HepG2 (cell line): ENCODE data around the gene MED23. TPM values are rescaled to one million over a fixed set of nuclear protein-coding genes. Genes with fewer than 3 reads are reported as not detected.

Experiments
- ATAC-seq: fragments of 200-7000 bp; cut with Tn5 transposase; 3 replicates; pipeline ENCODE4 v1.9.1; 2020; ENCODE audit warnings: mild to moderate bottlenecking, moderate library complexity
- BruUV-seq: library from RNA; stranded (reverse); fragments of 400-500 nt; replicated peaks from 2 replicates; lab custom pipeline; 2021; lab: Mats Ljungman, UMichigan
- CTCF ChIA-PET: fragments of 300-600 bp; formaldehyde crosslinking; extraction: SDS; loops from one replicate; lab custom pipeline; 2021; ENCODE audit warnings: low total read pairs, inconsistent platforms, low intra/inter-chr PET ratio; lab: Yijun Ruan, JAX
- POLR2A ChIA-PET: fragments of 350-600 bp; sonication (Branson Sonifier 250); formaldehyde crosslinking; loops from one replicate; lab custom pipeline; 2020; ENCODE audit warnings: antibody characterized with exemption, inconsistent platforms; lab: Yijun Ruan, JAX
- DNase-seq: peaks from one replicate; pipeline ENCODE4 v3.0.0-alpha.2; 2015; ENCODE audit warnings: low spot score
- FAIRE-seq: peaks from 3 replicates; lab custom pipeline; 2011; peaks lifted over from hg19 to GRCh38; lab: Jason Lieb, UNC
- H2AFZ ChIP-seq: one replicate; pipeline ENCODE4 v1.6.1; 2011; ENCODE audit warnings: low read length, inconsistent platforms
- H3K27ac ChIP-seq: fragments of 300-600 bp; 3 replicates; pipeline ENCODE4 v1.8.0; 2011; ENCODE audit warnings: mixed run types, mild to moderate bottlenecking, mixed read lengths, low read length, inconsistent platforms; ENCODE audit not compliant: insufficient read depth; ENCODE audit errors: extremely low read length
- H3K27me3 ChIP-seq, 2 experiments: fragments of 200-600 bp in 1 of 2; 2 replicates in 1 of 2; 3 replicates in 1 of 2; pipeline versions ENCODE4 v1.6.0 to v1.8.0; 2011; ENCODE audit warnings: low read length in 2 of 2, mild to moderate bottlenecking in 2 of 2, moderate library complexity in 2 of 2, inconsistent platforms in 1 of 2; ENCODE audit not compliant: insufficient read depth in 2 of 2, control insufficient read depth in 1 of 2
- H3K36me3 ChIP-seq, 2 experiments: fragments of 200-600 bp in 1 of 2; replicated peaks in 1 of 2; 2 replicates in 1 of 2; 3 replicates in 1 of 2; pipeline versions ENCODE4 v1.5.1 to v1.8.0; 2011; ENCODE audit warnings: low read length in 2 of 2, inconsistent platforms in 1 of 2; ENCODE audit not compliant: insufficient read depth in 2 of 2, control insufficient read depth in 1 of 2
- H3K4me1 ChIP-seq: 2 replicates; pipeline ENCODE4 v1.5.1; 2012; ENCODE audit warnings: low read length, inconsistent platforms; ENCODE audit not compliant: insufficient read depth
- H3K4me2 ChIP-seq: 2 replicates; pipeline ENCODE4 v1.6.0; 2011; ENCODE audit warnings: low read depth, low read length, inconsistent platforms
- H3K4me3 ChIP-seq, 3 experiments: fragments of 200-600 bp in 1 of 3; sonication (generic), shearing (Covaris generic) in 1 of 3; replicated peaks in 1 of 3; 2 replicates each; pipeline ENCODE4 v1.5.1; 2011 to 2016; ENCODE audit warnings: low read length in 3 of 3, inconsistent platforms in 2 of 3, low read depth in 2 of 3, mild to moderate bottlenecking in 2 of 3, control low read depth in 1 of 3, mixed read lengths in 1 of 3; ENCODE audit not compliant: insufficient read depth in 1 of 3
- H3K79me2 ChIP-seq: one replicate; pipeline ENCODE4 v1.6.1; 2011; ENCODE audit warnings: low read length, inconsistent platforms; ENCODE audit not compliant: insufficient read depth
- H3K9ac ChIP-seq: 2 replicates; pipeline ENCODE4 v1.6.0; 2011; ENCODE audit warnings: mild to moderate bottlenecking, low read depth, low read length, inconsistent platforms; ENCODE audit not compliant: insufficient read depth
- H3K9me3 ChIP-seq: 2 replicates; pipeline ENCODE4 v1.5.1; 2012; ENCODE audit warnings: mild to moderate bottlenecking, low read length
- H4K20me1 ChIP-seq: 2 replicates; pipeline ENCODE4 v1.6.0; 2011; ENCODE audit warnings: inconsistent platforms, mild to moderate bottlenecking, low read length, moderate library complexity; ENCODE audit not compliant: insufficient read depth
- in situ Hi-C: cut with HindIII; loops from 2 replicates; pipeline ENCODE4 v1.10.0; 2017; ENCODE audit warnings: low pct_unique_long_range_greater_than_20kb; ENCODE audit not compliant: extremely low pct_ligation_motif_present
- intact Hi-C: fragments of 100-400 bp; cut with micrococcal nuclease; formaldehyde crosslinking; loops from one replicate; pipeline ENCODE4 v1.10.0; 2022; ENCODE audit not compliant: unreplicated experiment
- polyA plus RNA-seq, 8 experiments: library from polyadenylated mRNA; depleted of rRNA in 3 of 8; stranded (reverse) in 7 of 8; unstranded in 1 of 8; fragments of >200 nt; fragmentation: Illumina TruSeq in 4 of 8; extraction: Trizol in 4 of 8; gene quantifications; 2 replicates each; pipeline versions ENCODE4 v1.2.1 to v1.2.3, GENCODE V29; 2011 to 2016; ENCODE audit warnings: low read depth in 4 of 8, missing spikeins in 1 of 8, mixed read lengths in 1 of 8; ENCODE audit not compliant: insufficient read depth in 1 of 8
- total RNA-seq, 5 experiments: library from RNA; depleted of rRNA; stranded (reverse); fragments of >200 nt; fragmentation: Illumina TruSeq; extraction: Trizol; gene quantifications; 2 replicates each; pipeline ENCODE4 v1.2.3, GENCODE V29; 2016; ENCODE audit warnings: low read depth in 1 of 5
- TF ChIP-seq, protein P1 (sequence below): sonication (generic); formaldehyde crosslinking; IDR thresholded peaks from 2 replicates; pipeline ENCODE4 v1.5.1; 2020; ENCODE audit warnings: mild to moderate bottlenecking, missing genetic modification reagents
- TF ChIP-seq, protein P2 (sequence below): sonication (generic); formaldehyde crosslinking; IDR thresholded peaks from 2 replicates; pipeline ENCODE4; 2020; ENCODE audit warnings: missing genetic modification reagents, mild to moderate bottlenecking, borderline replicate concordance

Gene MED23
- total and polyA plus RNA-seq, 2 of the 13 experiments (the other 11 are each of a cell fraction or from before 2014, with no cell fraction given) = 34.9 to 50.5 TPM

DNA sequence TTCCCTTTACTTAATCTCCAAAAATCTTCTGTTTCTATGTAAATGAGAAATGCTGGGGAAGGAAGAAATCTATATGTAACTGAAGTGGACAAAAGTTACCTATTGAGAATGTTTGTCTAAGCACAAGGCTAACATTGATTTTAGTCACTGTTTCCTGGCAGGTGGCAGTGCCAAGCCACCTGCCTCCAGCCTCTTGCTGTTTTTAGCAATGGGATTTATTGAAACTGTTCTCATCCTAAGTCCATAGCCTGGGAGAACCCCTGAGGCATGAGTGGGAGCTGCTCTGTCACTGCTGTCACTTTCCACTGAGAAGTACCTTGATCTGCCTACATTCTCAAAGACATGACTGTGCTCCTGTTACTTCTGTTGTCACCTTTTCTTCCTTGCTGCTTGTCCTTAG lies 23.7 kb upstream of the MED23 start:
- no peaks in the 10 kb centered on the region for H3K4me1 ChIP-seq
- H4K20me1 ChIP-seq = no peaks in the 10 kb centered on the region
- no peak overlapping the region for H3K27ac ChIP-seq
- no peak overlapping the region for H3K4me3 ChIP-seq
- POLR2A ChIA-PET = interaction anchor here (0.9 kb wide), 1 partner anchor 12 kb away, joined by 3 read pairs; no protein-coding TSS in a partner anchor
- DNase-seq (no peak), FAIRE-seq (no peak), ATAC-seq (no peak)
- intact Hi-C loops = no loop called here
- TF ChIP-seq, protein P1, sequence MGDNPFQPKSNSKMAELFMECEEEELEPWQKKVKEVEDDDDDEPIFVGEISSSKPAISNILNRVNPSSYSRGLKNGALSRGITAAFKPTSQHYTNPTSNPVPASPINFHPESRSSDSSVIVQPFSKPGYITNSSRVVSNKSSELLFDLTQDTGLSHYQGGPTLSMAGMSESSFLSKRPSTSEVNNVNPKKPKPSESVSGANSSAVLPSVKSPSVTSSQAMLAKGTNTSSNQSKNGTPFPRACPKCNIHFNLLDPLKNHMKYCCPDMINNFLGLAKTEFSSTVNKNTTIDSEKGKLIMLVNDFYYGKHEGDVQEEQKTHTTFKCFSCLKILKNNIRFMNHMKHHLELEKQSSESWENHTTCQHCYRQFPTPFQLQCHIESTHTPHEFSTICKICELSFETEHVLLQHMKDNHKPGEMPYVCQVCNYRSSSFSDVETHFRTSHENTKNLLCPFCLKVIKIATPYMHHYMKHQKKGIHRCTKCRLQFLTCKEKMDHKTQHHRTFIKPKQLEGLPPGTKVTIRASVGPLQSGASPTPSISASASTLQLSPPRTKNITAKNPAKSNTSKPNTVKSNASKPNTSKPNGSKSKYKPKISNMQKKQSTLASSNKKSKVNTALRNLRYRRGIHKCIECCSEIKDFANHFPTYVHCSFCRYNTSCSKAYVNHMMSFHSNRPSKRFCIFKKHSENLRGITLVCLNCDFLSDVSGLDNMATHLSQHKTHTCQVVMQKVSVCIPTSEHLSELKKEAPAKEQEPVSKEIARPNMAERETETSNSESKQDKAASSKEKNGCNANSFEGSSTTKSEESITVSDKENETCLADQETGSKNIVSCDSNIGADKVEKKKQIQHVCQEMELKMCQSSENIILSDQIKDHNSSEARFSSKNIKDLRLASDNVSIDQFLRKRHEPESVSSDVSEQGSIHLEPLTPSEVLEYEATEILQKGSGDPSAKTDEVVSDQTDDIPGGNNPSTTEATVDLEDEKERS (CRISPR knock-in tag) = no peak
- TF ChIP-seq, protein P2, sequence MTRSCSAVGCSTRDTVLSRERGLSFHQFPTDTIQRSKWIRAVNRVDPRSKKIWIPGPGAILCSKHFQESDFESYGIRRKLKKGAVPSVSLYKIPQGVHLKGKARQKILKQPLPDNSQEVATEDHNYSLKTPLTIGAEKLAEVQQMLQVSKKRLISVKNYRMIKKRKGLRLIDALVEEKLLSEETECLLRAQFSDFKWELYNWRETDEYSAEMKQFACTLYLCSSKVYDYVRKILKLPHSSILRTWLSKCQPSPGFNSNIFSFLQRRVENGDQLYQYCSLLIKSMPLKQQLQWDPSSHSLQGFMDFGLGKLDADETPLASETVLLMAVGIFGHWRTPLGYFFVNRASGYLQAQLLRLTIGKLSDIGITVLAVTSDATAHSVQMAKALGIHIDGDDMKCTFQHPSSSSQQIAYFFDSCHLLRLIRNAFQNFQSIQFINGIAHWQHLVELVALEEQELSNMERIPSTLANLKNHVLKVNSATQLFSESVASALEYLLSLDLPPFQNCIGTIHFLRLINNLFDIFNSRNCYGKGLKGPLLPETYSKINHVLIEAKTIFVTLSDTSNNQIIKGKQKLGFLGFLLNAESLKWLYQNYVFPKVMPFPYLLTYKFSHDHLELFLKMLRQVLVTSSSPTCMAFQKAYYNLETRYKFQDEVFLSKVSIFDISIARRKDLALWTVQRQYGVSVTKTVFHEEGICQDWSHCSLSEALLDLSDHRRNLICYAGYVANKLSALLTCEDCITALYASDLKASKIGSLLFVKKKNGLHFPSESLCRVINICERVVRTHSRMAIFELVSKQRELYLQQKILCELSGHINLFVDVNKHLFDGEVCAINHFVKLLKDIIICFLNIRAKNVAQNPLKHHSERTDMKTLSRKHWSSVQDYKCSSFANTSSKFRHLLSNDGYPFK = no peak
- H3K27me3 ChIP-seq = no peaks in the 10 kb centered on the region
- CTCF ChIA-PET = no interaction called here
- peaks cover 36 to 80% of the 10 kb centered on the region in 2 experiments for H3K36me3 ChIP-seq
- H3K4me2 ChIP-seq = no peak overlapping the region
- H2AFZ ChIP-seq = no peak overlapping the region
- in situ Hi-C loops = no loop called here
- H3K9ac ChIP-seq = no peak overlapping the region
- no peaks in the 10 kb centered on the region for H3K9me3 ChIP-seq
- H3K79me2 ChIP-seq = no peaks in the 10 kb centered on the region
- TSS peak; percentile 36 for BruUV-seq
